ENCODE data around the gene ABCC5.

Gene ABCC5

GRCh38 chr3:183933160-183933559 is 84.5 kb downstream of the ABCC5 start:
- Histone ChIP-seq H2BK120ac (ENCODE audit: insufficient read depth, low read length, poor library complexity) (no peak overlapping the region), H3K27me3 (ENCODE audit: insufficient read depth, low read length) (no peaks in the 10 kb centered on the region), H2BK5ac (ENCODE audit: low read depth, low read length, poor library complexity) (no peak overlapping the region), H3K18ac (ENCODE audit: low read length) (no peak overlapping the region), H3K4ac (ENCODE audit: low read depth, low read length) (no peak overlapping the region), H3K14ac (ENCODE audit: low read length) (no peak overlapping the region), H3K36me3 (ENCODE audit: control insufficient read depth in 1 of 2, insufficient read depth in 2 of 2, low read length in 2 of 2) (peaks cover 27 to 29% of the 10 kb centered on the region in 2 experiments), H2AK5ac (ENCODE audit: low read length) (no peak overlapping the region), H2BK12ac (ENCODE audit: low read length) (no peak overlapping the region), H4K8ac (ENCODE audit: low read depth, low read length) (no peak overlapping the region), H3K79me1 (ENCODE audit: low read length) (no peaks in the 10 kb centered on the region), H3K9me3 (ENCODE audit: insufficient read depth, low read depth, low read length) (peaks cover 2% of the 10 kb centered on the region), H2AFZ (ENCODE audit: insufficient read depth, low read length, poor library complexity) (no peak overlapping the region), H3K79me2 (ENCODE audit: control insufficient read depth, insufficient read depth, low read length, poor library complexity) (no peaks in the 10 kb centered on the region), H3K4me3 (ENCODE audit: low read depth, low read length) (no peak overlapping the region), H4K91ac (ENCODE audit: low read depth, low read length) (no peak overlapping the region), H3K9ac (ENCODE audit: low read length) (no peak overlapping the region), H3K4me1 (ENCODE audit: control insufficient read depth in 1 of 2, insufficient read depth in 2 of 2, low read length in 2 of 2) (no peaks in the 10 kb centered on the region), H3K27ac (ENCODE audit: low read depth, low read length) (no peak overlapping the region), H4K12ac (ENCODE audit: low read depth, low read length) (no peak overlapping the region), H3K4me2 (ENCODE audit: low read length) (no peak overlapping the region), H3K23ac (ENCODE audit: low read length) (no peak overlapping the region)
- no peak for DNase-seq
- WGBS (ENCODE audit: extremely low coverage, insufficient coverage, insufficient read length) = no CpG with 5 or more reads among the region's 3 CpGs

GRCh38 chr3:183931881-183932280 is 85.8 kb downstream of the ABCC5 start:
- Histone ChIP-seq H3K27me3 (ENCODE audit: insufficient read depth, low read length) (no peaks in the 10 kb centered on the region), H2BK5ac (ENCODE audit: low read depth, low read length, poor library complexity) (no peak overlapping the region), H3K36me3 (ENCODE audit: control insufficient read depth in 1 of 2, insufficient read depth in 2 of 2, low read length in 2 of 2) (peaks cover 23 to 26% of the 10 kb centered on the region in 2 experiments), H3K27ac (ENCODE audit: low read depth, low read length) (no peak overlapping the region), H3K79me1 (ENCODE audit: low read length) (no peaks in the 10 kb centered on the region), H3K18ac (ENCODE audit: low read length) (no peak overlapping the region), H3K23ac (ENCODE audit: low read length) (no peak overlapping the region), H2BK12ac (ENCODE audit: low read length) (no peak overlapping the region), H3K9ac (ENCODE audit: low read length) (no peak overlapping the region), H2BK120ac (ENCODE audit: insufficient read depth, low read length, poor library complexity) (no peak overlapping the region), H3K79me2 (ENCODE audit: control insufficient read depth, insufficient read depth, low read length, poor library complexity) (no peaks in the 10 kb centered on the region), H2AK5ac (ENCODE audit: low read length) (no peak overlapping the region), H3K4me1 (ENCODE audit: control insufficient read depth in 1 of 2, insufficient read depth in 2 of 2, low read length in 2 of 2) (no peaks in the 10 kb centered on the region), H3K4ac (ENCODE audit: low read depth, low read length) (no peak overlapping the region), H4K8ac (ENCODE audit: low read depth, low read length) (no peak overlapping the region), H2AFZ (ENCODE audit: insufficient read depth, low read length, poor library complexity) (no peak overlapping the region), H4K12ac (ENCODE audit: low read depth, low read length) (no peak overlapping the region), H4K91ac (ENCODE audit: low read depth, low read length) (no peak overlapping the region), H3K4me2 (ENCODE audit: low read length) (no peak overlapping the region), H3K9me3 (ENCODE audit: insufficient read depth, low read depth, low read length) (no peaks in the 10 kb centered on the region), H3K14ac (ENCODE audit: low read length) (no peak overlapping the region), H3K4me3 (ENCODE audit: low read depth, low read length) (no peak overlapping the region)
- no CpG with 5 or more reads among the region's 2 CpGs for WGBS (ENCODE audit: extremely low coverage, insufficient coverage, insufficient read length)
- DNase-seq = no peak

- no peak overlapping the region for H3K14ac ChIP-seq (ENCODE audit: low read length)
- H2AK5ac ChIP-seq (ENCODE audit: low read length) = no peak overlapping the region
- no CpG with 5 or more reads among the region's 10 CpGs for WGBS (ENCODE audit: extremely low coverage, insufficient coverage, insufficient read length)
These were observed 87.6 kb downstream of the ABCC5 start for GRCh38 chr3:183930086-183930485.

GRCh38 chr3:183927059-183927458 is 90.6 kb downstream of the ABCC5 start:
- Histone ChIP-seq H2BK120ac (ENCODE audit: insufficient read depth, low read length, poor library complexity) (no peak overlapping the region), H2AK5ac (ENCODE audit: low read length) (no peak overlapping the region), H3K23ac (ENCODE audit: low read length) (no peak overlapping the region), H3K4ac (ENCODE audit: low read depth, low read length) (no peak overlapping the region), H4K91ac (ENCODE audit: low read depth, low read length) (no peak overlapping the region), H3K36me3 (ENCODE audit: control insufficient read depth in 1 of 2, insufficient read depth in 2 of 2, low read length in 2 of 2) (peaks cover 26 to 38% of the 10 kb centered on the region in 2 experiments), H3K4me2 (ENCODE audit: low read length) (no peak overlapping the region), H3K79me2 (ENCODE audit: control insufficient read depth, insufficient read depth, low read length, poor library complexity) (no peaks in the 10 kb centered on the region), H3K9ac (ENCODE audit: low read length) (no peak overlapping the region), H4K12ac (ENCODE audit: low read depth, low read length) (no peak overlapping the region), H4K8ac (ENCODE audit: low read depth, low read length) (no peak overlapping the region), H3K4me3 (ENCODE audit: low read depth, low read length) (no peak overlapping the region), H2BK5ac (ENCODE audit: low read depth, low read length, poor library complexity) (no peak overlapping the region), H3K79me1 (ENCODE audit: low read length) (no peaks in the 10 kb centered on the region), H3K4me1 (ENCODE audit: control insufficient read depth in 1 of 2, insufficient read depth in 2 of 2, low read length in 2 of 2) (no peaks in the 10 kb centered on the region), H3K14ac (ENCODE audit: low read length) (no peak overlapping the region), H3K27me3 (ENCODE audit: insufficient read depth, low read length) (no peaks in the 10 kb centered on the region), H3K27ac (ENCODE audit: low read depth, low read length) (no peak overlapping the region), H3K18ac (ENCODE audit: low read length) (no peak overlapping the region), H2AFZ (ENCODE audit: insufficient read depth, low read length, poor library complexity) (no peak overlapping the region), H2BK12ac (ENCODE audit: low read length) (no peak overlapping the region), H3K9me3 (ENCODE audit: insufficient read depth, low read depth, low read length) (no peaks in the 10 kb centered on the region)
- DNase-seq = no peak
- WGBS (ENCODE audit: extremely low coverage, insufficient coverage, insufficient read length) = no CpG with 5 or more reads among the region's 3 CpGs

More at GRCh38 chr3:183930086-183930485, 87.6 kb downstream of the ABCC5 start:
- no peak for DNase-seq
- H3K4me3 ChIP-seq (ENCODE audit: low read depth, low read length) = no peak overlapping the region
- H3K4me1 ChIP-seq (ENCODE audit: control insufficient read depth in 1 of 2, insufficient read depth in 2 of 2, low read length in 2 of 2) = no peaks in the 10 kb centered on the region
- H3K4ac ChIP-seq (ENCODE audit: low read depth, low read length) = no peak overlapping the region
- no peaks in the 10 kb centered on the region for H3K79me2 ChIP-seq (ENCODE audit: control insufficient read depth, insufficient read depth, low read length, poor library complexity)
- no peak overlapping the region for H4K12ac ChIP-seq (ENCODE audit: low read depth, low read length)
- no peaks in the 10 kb centered on the region for H3K9me3 ChIP-seq (ENCODE audit: insufficient read depth, low read depth, low read length)
- no peak overlapping the region for H4K91ac ChIP-seq (ENCODE audit: low read depth, low read length)
- no peak overlapping the region for H3K27ac ChIP-seq (ENCODE audit: low read depth, low read length)
- no peak overlapping the region for H3K23ac ChIP-seq (ENCODE audit: low read length)
- H3K36me3 ChIP-seq (ENCODE audit: control insufficient read depth in 1 of 2, insufficient read depth in 2 of 2, low read length in 2 of 2) = peaks cover 23 to 26% of the 10 kb centered on the region in 2 experiments
- no peak overlapping the region for H2AFZ ChIP-seq (ENCODE audit: insufficient read depth, low read length, poor library complexity)
- no peak overlapping the region for H3K9ac ChIP-seq (ENCODE audit: low read length)
- H2BK5ac ChIP-seq (ENCODE audit: low read depth, low read length, poor library complexity) = no peak overlapping the region
- H2BK12ac ChIP-seq (ENCODE audit: low read length) = no peak overlapping the region
- no peak overlapping the region for H4K8ac ChIP-seq (ENCODE audit: low read depth, low read length)
- no peaks in the 10 kb centered on the region for H3K27me3 ChIP-seq (ENCODE audit: insufficient read depth, low read length)
- no peak overlapping the region for H3K18ac ChIP-seq (ENCODE audit: low read length)
- no peaks in the 10 kb centered on the region for H3K79me1 ChIP-seq (ENCODE audit: low read length)
- H3K4me2 ChIP-seq (ENCODE audit: low read length) = no peak overlapping the region
- no peak overlapping the region for H2BK120ac ChIP-seq (ENCODE audit: insufficient read depth, low read length, poor library complexity)

All from trophoblast cell (in vitro differentiated cells and primary cell).